ENCODE results near the gene STRIT1. TPM values are rescaled to one million over a fixed set of nuclear protein-coding genes. Genes with fewer than 3 reads are reported as not detected.
"Not testable (repeated sequence)": the region's sequence is repeated elsewhere in the genome, so short reads cannot be mapped to it uniquely, and the experiment has no call there.

Gene STRIT1
- total RNA-seq, 1 experiment from 2014 or later: not detected

- DNase-seq (ENCODE audit: low spot score): no peak
- in situ Hi-C loops (cut with HindIII; ENCODE audit: low sequenced_read_pairs): no loop called here
These were observed 11.6 kb downstream of the STRIT1 start for GRCh38 chr3:155281912-155282311.

DNA sequence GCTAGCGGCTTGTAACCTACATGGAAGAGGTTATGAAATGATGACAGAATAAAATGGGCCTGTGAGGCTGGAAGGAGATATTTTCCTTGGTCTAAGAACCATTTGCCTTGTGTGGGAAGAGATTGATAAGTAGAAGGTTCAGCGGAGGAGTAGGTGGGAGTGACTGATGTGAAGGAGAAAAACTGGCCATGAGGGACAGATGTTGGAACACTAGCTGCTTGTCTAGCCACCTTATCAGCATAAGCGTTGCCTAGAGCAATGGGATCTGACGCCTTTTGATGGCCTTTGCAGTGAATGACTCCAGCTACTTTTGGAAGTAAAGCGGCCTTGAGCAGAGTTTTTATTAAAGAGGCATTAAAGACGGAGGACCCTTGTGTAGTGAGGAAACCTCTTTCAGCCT is 17.4 kb downstream of the STRIT1 start:
- DNase-seq (ENCODE audit: low spot score); in situ Hi-C loops (cut with HindIII; ENCODE audit: low sequenced_read_pairs): not testable (repeated sequence)

DNA sequence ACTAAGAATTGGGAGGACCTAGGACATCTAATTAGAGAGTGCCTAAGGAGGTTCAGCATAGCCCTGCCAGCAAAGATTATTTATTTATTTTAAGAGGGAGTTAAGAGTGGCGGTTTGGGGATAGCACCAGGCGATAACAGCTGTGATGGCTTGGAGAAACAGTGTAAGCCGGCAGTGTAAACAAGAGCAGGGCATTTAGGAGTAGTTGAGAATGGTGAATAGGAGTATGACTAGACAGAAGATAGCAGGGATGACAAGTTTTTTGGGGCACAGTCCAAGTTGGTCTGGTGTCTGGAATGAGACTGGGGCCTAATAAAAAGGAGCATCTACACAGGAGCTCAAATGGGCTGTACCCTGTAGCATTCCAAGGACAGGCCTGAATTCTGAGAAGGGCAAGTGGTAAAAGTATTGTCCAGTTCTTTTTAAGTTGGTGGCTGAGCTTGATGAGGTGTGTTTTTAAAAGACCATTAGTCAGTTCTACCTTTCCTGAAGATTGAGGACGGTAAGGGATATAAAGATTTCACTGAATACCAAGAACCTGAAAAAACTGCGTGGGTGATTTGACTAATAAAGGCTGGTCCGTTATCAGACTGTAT is 18.2 kb downstream of the STRIT1 start:
- DNase-seq (ENCODE audit: low spot score); in situ Hi-C loops (cut with HindIII; ENCODE audit: low sequenced_read_pairs): not testable (repeated sequence)

- in situ Hi-C loops (cut with HindIII; ENCODE audit: low sequenced_read_pairs); DNase-seq (ENCODE audit: low spot score): not testable (repeated sequence)
These were observed 19.0 kb downstream of the STRIT1 start for GRCh38 chr3:155274435-155274834.

DNA sequence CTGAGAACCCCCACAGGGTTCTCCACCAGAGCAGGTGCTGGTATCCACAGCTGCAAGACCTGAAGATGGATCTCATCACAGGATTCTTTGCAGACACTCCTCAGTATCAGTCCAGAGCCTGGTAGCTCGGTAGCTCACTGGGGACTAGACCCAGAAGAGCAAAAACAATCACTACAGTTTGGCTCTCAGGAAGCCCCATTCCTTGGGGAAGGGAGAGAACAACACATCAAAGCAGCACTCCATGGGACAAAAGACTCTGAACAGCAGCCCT is 22.2 kb downstream of the STRIT1 start:
- no peak for DNase-seq (ENCODE audit: low spot score)
- in situ Hi-C loops (cut with HindIII; ENCODE audit: low sequenced_read_pairs): no loop called here

DNA sequence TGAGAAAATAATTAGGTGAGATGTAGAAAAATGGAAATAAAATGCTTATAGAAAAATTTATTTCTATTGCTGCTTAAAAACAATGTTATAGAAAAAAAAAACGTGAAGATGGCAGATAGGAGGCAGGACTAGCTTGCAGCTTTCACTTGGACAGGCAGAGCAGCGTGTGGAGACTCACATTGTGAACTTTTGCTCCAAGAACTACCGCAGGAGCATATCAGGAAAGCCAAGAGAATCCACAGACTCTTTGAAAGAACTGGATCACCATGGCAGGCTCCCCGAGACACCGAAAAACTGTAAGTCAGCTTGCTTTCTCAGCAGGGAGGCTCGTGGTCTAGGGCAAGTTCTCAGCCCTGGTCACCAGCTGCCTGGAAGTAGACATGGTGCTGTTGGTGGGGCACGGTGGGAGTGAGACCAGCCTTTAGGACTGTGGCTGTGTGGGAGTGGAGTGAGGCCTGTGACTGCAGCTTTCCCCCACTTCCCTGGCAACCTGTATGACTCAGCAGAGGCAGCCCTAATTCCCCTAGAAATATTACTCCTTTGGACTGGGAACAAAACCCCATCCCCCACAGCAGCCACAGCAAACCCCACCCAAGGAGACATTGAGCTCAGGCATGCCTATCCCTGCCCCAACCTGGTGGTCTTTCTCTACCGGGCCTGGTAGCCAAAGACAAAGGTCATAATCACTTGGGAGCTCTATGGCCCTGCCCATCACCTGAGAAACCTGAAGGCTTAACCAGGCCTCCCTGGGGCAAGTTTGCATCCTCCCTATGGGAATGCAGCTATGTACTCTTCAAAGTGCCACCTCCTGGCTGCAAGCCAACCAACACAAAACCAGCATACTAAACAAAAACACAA is 22.8 kb downstream of the STRIT1 start:
- in situ Hi-C loops (cut with HindIII; ENCODE audit: low sequenced_read_pairs): no loop called here
- DNase-seq (ENCODE audit: low spot score): no peak

- DNase-seq (ENCODE audit: low spot score): no peak
- in situ Hi-C loops (cut with HindIII; ENCODE audit: low sequenced_read_pairs): no loop called here
These were observed 23.4 kb downstream of the STRIT1 start for GRCh38 chr3:155270063-155270462.

GRCh38 chr3:155262855-155263254 is 30.6 kb downstream of the STRIT1 start:
- DNase-seq (ENCODE audit: low spot score); in situ Hi-C loops (cut with HindIII; ENCODE audit: low sequenced_read_pairs): not testable (repeated sequence)

DNA sequence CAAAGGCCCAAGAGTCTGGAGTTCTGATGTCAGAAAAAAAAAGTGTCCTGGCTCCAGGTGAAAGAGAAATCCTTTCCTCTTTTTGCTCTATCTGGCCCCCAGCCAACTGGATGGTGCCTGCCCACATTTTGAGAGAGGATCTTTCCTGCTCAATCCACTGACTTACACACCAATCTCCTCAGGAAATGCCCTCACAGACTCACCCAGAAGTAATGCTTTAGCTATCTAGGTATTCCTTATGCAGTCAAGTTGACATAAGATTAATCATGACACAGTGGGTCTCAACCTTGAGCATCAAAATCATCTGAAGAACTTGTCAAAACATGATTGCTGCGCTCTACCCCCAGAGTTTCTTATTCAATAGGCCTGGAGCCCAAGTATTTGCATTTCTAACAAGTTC is 31.2 kb downstream of the STRIT1 start:
- in situ Hi-C loops (cut with HindIII; ENCODE audit: low sequenced_read_pairs): no loop called here
- DNase-seq (ENCODE audit: low spot score): no peak

GRCh38 chr3:155254445-155254844 is 39.0 kb downstream of the STRIT1 start:
- in situ Hi-C loops (cut with HindIII; ENCODE audit: low sequenced_read_pairs): no loop called here
- no peak for DNase-seq (ENCODE audit: low spot score)

DNA sequence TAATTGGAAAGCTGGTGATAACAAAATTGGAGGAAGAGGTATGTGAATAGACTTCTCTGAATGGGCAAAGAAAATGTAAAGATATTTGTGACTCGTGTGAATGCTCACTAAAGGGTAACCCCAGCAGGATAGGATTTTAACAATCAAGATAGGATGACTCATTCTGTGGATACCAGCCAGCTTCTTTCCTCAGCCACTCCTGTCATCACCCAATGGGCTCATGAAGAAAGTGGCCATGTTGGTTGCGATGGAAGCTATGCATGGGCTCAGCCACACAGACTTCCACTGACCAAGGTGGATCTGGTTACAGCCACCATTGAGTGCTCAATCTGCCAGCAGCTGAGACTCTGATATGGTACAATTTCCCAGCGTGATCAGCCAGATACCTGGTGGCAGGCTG is 40.9 kb downstream of the STRIT1 start:
- in situ Hi-C loops (cut with HindIII; ENCODE audit: low sequenced_read_pairs): no loop called here
- no peak for DNase-seq (ENCODE audit: low spot score)

- in situ Hi-C loops (cut with HindIII; ENCODE audit: low sequenced_read_pairs): no loop called here
- DNase-seq (ENCODE audit: low spot score): no peak
These were observed 41.5 kb downstream of the STRIT1 start for GRCh38 chr3:155252021-155252420.

DNA sequence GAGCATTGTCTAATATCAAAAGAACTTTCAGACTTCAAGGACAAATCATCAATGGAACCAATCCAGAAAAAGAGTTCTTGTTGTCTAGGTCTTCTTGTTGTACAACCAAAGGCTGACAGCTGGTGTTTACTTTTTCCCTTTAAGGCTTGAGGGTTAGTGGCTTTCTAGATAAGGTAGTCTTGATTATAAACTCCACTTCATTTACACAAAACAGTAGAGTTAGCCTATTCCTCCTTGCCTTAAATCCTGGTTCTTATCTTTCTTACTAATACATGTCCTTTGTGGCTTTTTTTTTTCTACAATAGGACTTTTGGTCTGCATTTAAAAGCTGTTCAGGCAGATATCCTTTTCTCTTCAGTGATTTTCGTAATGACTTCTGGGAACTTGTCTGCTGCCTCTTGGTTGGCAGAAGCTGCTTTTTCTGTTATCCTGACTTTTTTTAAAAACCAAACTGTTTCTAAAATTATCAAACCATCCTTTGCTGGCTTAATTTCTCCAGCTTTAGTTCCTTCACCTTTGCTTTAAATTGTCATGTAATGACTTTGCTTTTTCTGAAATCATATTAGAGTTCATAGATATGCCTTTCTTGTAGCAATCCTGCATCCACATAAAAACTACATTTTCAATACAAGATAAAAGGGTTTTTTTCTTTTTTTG is 44.8 kb downstream of the STRIT1 start:
- no peak for DNase-seq (ENCODE audit: low spot score)
- in situ Hi-C loops (cut with HindIII; ENCODE audit: low sequenced_read_pairs): no loop called here

DNA sequence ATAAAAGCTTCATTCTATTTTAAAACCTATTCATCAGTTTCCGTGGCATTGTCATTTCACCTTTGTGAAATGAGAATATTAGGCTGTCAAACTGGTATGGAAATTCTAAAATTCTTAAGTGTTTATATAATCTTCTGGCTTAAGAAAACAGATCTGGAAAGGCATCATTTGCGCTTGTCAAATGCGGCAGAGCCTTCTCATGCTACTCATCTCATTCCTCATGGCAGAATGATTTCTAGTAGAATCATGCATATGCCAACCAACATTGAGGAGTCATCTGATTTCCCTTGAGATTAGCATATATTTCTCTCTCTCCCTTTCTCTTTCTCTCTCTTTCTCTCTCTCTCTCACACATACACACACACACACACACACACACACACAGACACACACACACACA is 48.8 kb downstream of the STRIT1 start:
- no peak for DNase-seq (ENCODE audit: low spot score)
- in situ Hi-C loops (cut with HindIII; ENCODE audit: low sequenced_read_pairs): no loop called here

GRCh38 chr3:155244216-155244615 is 49.3 kb downstream of the STRIT1 start:
- in situ Hi-C loops (cut with HindIII; ENCODE audit: low sequenced_read_pairs): no loop called here
- no peak for DNase-seq (ENCODE audit: low spot score)

GRCh38 chr3:155243512-155243921 is 50.0 kb downstream of the STRIT1 start:
- no peak for DNase-seq (ENCODE audit: low spot score)
- in situ Hi-C loops (cut with HindIII; ENCODE audit: low sequenced_read_pairs): no loop called here

DNA sequence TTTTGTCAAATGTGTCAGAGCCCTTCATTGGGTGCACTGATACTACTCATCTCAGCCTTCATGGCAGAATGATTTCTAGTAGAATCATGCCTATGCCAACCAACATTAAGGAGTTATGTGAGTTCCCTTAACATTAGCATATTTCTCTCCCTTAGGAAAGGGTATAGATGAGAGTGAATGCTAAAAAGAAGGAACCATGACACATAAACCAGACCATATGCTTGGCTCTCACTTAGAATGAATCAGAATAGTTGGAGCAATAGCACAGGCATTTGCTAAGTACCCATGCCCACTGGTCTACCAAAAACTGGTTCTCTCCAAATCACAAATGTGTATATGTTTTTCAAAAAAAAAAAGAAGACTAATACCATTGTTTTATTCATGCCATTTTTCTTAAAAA is 51.1 kb downstream of the STRIT1 start:
- in situ Hi-C loops (cut with HindIII; ENCODE audit: low sequenced_read_pairs): no loop called here
- no peak for DNase-seq (ENCODE audit: low spot score)

- DNase-seq (ENCODE audit: low spot score): no peak
- in situ Hi-C loops (cut with HindIII; ENCODE audit: low sequenced_read_pairs): no loop called here
These were observed 51.9 kb downstream of the STRIT1 start for GRCh38 chr3:155241579-155241978.
